22Rv1 (cell line): ENCODE data around the gene SVIL.

Experiments
- CTCF ChIP-seq: fragments of 450-650 bp; IDR thresholded peaks from 2 replicates; pipeline ENCODE4 v1.5.1; 2017; ENCODE audit warnings: mild to moderate bottlenecking
- ZFX ChIP-seq: fragments of 450-650 bp; IDR thresholded peaks from 2 replicates; pipeline ENCODE4 v1.6.1; 2017; ENCODE audit warnings: antibody characterized with exemption, borderline replicate concordance

DNA sequence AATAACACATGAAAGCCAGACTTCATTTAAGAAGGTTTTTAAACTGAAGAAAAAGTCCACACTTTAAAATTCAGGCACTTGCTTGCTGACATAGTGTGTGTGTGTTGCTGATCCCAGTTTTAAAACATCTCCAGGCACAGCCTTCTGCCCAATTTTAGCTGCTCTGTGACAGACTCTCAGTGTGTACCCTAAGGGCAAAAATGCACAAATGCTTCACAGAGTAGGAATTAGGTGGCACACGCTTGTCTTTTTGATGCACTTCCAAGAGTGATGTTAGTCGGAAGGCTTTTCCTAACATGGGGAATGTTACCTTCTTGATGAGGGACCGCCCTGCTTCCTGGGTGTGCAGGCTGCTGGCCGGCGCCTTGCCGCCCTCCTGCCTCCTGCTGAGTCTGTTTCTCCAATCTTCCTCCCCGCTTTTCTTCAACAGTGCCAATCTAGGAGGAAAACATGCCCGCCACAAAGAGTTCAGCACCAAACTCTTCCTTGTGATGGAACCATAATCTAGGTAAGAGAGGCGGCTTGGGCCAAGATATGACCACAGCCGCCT is 122.3 kb downstream of the SVIL start:
- no peak for TF ChIP-seq CTCF
- no peak for TF ChIP-seq ZFX
